PC-3 (cell line): ENCODE measurements around the gene ITLN1.

ENCODE experiments used
- CTCF ChIP-seq: fragments of 300-600 bp; sonication (generic); conservative IDR thresholded peaks from 2 replicates; pipeline ENCODE4 v1.5.1; 2017; ENCODE audit warnings: antibody characterized with exemption, low read depth, mild to moderate bottlenecking, low read length
- EZH2 ChIP-seq: fragments of 300-600 bp; sonication (generic); IDR thresholded peaks from one replicate; pipeline ENCODE4 v1.6.1; 2017; ENCODE audit warnings: antibody characterized with exemption, mild to moderate bottlenecking, low read length; ENCODE audit not compliant: unreplicated experiment
- EZH2phosphoT487 ChIP-seq: fragments of 300-600 bp; sonication (generic); IDR thresholded peaks from 2 replicates; pipeline ENCODE4 v1.6.1; 2018; ENCODE audit warnings: mild to moderate bottlenecking, antibody characterized with exemption, low read length, borderline replicate concordance

- TF ChIP-seq EZH2, result no peak
- no peak for TF ChIP-seq CTCF
- TF ChIP-seq EZH2phosphoT487, result no peak
These were observed 49.2 kb downstream of the ITLN1 start for GRCh38 chr1:160835751-160836150.
